ENCODE measurements around the gene ZMYND11. TPM values are rescaled to one million over a fixed set of nuclear protein-coding genes. Genes with fewer than 3 reads are reported as not detected.
A peak's percentile ranks its signal among the peaks of the same experiment; 100 is the strongest.

The ZMYND11 gene
- total RNA-seq, 1 donor from 2014 or later = 82.3 TPM

GRCh38 chr10:106740-107139 lies 28.5 kb upstream of the ZMYND11 start:
- DNase-seq (no peak), ATAC-seq (no peak)
- TF ChIP-seq, protein P1, sequence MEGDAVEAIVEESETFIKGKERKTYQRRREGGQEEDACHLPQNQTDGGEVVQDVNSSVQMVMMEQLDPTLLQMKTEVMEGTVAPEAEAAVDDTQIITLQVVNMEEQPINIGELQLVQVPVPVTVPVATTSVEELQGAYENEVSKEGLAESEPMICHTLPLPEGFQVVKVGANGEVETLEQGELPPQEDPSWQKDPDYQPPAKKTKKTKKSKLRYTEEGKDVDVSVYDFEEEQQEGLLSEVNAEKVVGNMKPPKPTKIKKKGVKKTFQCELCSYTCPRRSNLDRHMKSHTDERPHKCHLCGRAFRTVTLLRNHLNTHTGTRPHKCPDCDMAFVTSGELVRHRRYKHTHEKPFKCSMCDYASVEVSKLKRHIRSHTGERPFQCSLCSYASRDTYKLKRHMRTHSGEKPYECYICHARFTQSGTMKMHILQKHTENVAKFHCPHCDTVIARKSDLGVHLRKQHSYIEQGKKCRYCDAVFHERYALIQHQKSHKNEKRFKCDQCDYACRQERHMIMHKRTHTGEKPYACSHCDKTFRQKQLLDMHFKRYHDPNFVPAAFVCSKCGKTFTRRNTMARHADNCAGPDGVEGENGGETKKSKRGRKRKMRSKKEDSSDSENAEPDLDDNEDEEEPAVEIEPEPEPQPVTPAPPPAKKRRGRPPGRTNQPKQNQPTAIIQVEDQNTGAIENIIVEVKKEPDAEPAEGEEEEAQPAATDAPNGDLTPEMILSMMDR (IDR thresholded peaks at IDR 0.05) = no peak
- Histone ChIP-seq H3K4me3 (no peak overlapping the region), H3K36me3 (no peaks in the 10 kb centered on the region), H3K27ac (no peak overlapping the region), H3K9me3 (no peaks in the 10 kb centered on the region), H3K27me3 (no peaks in the 10 kb centered on the region), H3K4me1 (no peaks in the 10 kb centered on the region)
- intact Hi-C loops (cut with DNase I) = no loop called here

- intact Hi-C loops (cut with DNase I) = no loop called here
- Histone ChIP-seq H3K36me3 (no peaks in the 10 kb centered on the region), H3K4me3 (no peak overlapping the region), H3K27me3 (no peaks in the 10 kb centered on the region), H3K9me3 (no peaks in the 10 kb centered on the region), H3K27ac (no peak overlapping the region), H3K4me1 (no peaks in the 10 kb centered on the region)
- TF ChIP-seq, protein P1 (IDR thresholded peaks at IDR 0.05) = no peak
- peak; percentile 90 for ATAC-seq
- DNase-seq = no peak
These were observed 23.0 kb upstream of the ZMYND11 start for GRCh38 chr10:112246-112645.

DNA sequence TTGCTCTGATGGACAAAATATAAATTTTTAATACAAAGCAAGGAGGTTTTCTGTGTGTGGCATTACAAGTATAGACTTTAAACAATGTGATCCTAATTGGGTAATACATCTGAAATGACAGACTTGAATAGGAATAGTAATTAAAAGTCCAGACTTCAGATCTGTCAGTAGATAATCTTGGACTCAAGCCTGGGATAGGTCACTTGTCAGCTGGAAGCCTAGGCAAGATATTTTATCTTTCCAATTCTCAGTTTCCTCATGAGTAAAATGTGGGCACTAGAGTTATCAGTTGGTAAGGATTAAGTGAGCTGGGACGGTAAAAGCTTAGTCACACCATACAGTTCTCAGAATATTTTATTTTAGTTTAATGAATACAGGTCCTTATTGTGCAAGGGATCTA lies 10.4 kb upstream of the ZMYND11 start:
- intact Hi-C loops (cut with DNase I) = no loop called here
- TF ChIP-seq, protein P1 (IDR thresholded peaks at IDR 0.05) = no peak
- Histone ChIP-seq H3K4me1 (no peaks in the 10 kb centered on the region), H3K4me3 (no peak overlapping the region), H3K9me3 (no peaks in the 10 kb centered on the region), H3K27ac (no peak overlapping the region), H3K36me3 (no peaks in the 10 kb centered on the region), H3K27me3 (no peaks in the 10 kb centered on the region)
- DNase-seq = no peak
- no peak for ATAC-seq

DNA sequence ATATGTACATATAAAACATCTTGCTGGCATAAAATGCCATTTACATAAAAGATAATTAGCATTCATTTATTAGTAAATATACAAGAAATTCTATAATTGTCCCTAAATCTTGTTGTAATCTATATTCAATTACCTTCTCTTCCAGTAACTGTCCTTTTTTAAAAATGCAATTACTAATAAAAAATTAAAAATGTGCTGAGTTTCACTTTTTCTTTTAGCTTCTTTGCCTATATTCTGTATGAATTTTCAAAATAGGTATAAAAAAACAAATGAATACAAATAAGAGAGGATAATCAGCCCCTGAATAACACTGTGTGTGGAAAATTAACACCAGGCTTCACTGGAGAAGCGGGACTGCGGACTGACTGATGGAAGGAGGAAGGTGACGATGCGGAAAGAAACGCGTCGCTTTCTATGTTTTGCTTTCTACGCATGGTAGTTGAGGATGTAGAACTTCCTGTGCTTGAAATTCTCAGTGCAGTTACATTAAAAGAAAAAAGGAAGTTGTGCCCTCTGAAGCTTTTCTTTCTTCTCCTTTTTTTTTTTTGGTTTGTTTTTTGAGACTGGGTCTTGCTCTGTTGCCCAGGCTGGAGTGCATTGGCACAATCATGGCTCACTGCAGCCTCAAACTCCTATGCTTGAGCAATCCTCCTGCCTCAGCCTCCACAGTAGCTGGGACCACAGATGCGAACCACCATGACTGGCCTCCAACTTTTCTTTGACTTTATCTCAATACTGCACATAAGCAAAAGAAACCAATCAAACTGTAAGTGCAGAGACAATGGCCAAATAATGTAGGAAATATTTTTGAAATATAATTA lies 7.4 kb upstream of the ZMYND11 start:
- H3K27me3 ChIP-seq = no peaks in the 10 kb centered on the region
- ATAC-seq (peak; percentile 77), DNase-seq (no peak)
- TF ChIP-seq, protein P1 (IDR thresholded peaks at IDR 0.05) = no peak
- H3K9me3 ChIP-seq = no peaks in the 10 kb centered on the region
- intact Hi-C loops (cut with DNase I) = no loop called here
- H3K4me1 ChIP-seq = no peaks in the 10 kb centered on the region
- no peak overlapping the region for H3K4me3 ChIP-seq
- no peak overlapping the region for H3K27ac ChIP-seq
- H3K36me3 ChIP-seq = no peaks in the 10 kb centered on the region

DNA sequence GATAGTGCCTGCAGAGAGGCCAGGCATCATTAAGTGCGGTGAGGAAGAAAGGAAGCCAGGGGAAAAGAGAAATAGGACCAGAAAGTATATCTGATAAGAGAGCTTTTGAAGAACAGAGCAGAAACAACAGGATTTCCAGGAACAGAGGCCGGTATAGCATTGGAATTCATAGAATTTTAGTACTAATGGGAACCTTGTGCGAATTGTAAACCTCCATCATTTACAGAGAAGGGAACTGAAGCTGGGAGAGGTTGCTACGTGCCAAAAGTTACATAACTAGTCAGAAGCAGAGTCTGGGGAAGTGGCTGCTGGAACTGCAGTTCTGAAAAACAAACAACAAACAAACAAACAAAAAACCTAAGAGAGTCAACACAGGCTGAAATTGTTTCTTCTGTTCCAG lies 5.4 kb upstream of the ZMYND11 start:
- no peak for DNase-seq
- TF ChIP-seq, protein P1 (IDR thresholded peaks at IDR 0.05) = no peak
- ATAC-seq = no peak
- no peaks in the 10 kb centered on the region for H3K36me3 ChIP-seq
- H3K4me3 ChIP-seq = no peak overlapping the region
- intact Hi-C loops (cut with DNase I) = no loop called here
- H3K9me3 ChIP-seq = no peaks in the 10 kb centered on the region
- H3K27me3 ChIP-seq = no peaks in the 10 kb centered on the region
- peaks cover 15% of the 10 kb centered on the region for H3K4me1 ChIP-seq
- no peak overlapping the region for H3K27ac ChIP-seq
